ENCODE data around the gene CENPO. TPM values are rescaled to one million over a fixed set of nuclear protein-coding genes. Genes with fewer than 3 reads are reported as not detected.

Gene CENPO
- total RNA-seq, 1 experiment from 2014 or later: 27.9 TPM

- Histone ChIP-seq H4K20me1 (ENCODE audit: insufficient read depth) (no peaks in the 10 kb centered on the region), H3K9ac (ENCODE audit: low read length) (no peak overlapping the region), H3K4me3 (replicated peaks in 1 of 2; ENCODE audit: low read depth in 1 of 2, low read length in 2 of 2) (no peak overlapping the region), H3K9me3 (ENCODE audit: control insufficient read depth in 1 of 2, insufficient read depth in 1 of 2, low read depth in 1 of 2, low read length in 2 of 2) (no peaks in the 10 kb centered on the region), H3K27ac (ENCODE audit: low read depth, low read length) (no peak overlapping the region), H3K27me3 (ENCODE audit: insufficient read depth, low read length) (no peaks in the 10 kb centered on the region), H2AFZ (ENCODE audit: low read depth, low read length, poor library complexity, severe bottlenecking) (no peak overlapping the region), H3K36me3 (ENCODE audit: control insufficient read depth in 1 of 2, insufficient read depth in 2 of 2, low read length in 2 of 2) (no peaks in the 10 kb centered on the region), H3K4me1 (ENCODE audit: control insufficient read depth in 1 of 2, insufficient read depth in 2 of 2, low read length in 2 of 2) (no peaks in the 10 kb centered on the region), H3K4me2 (ENCODE audit: low read length) (no peak overlapping the region), H3K9me2 (ENCODE audit: insufficient read depth) (no peaks in the 10 kb centered on the region), H3K79me2 (ENCODE audit: insufficient read depth, low read length) (no peaks in the 10 kb centered on the region)
- TF ChIP-seq MAX (IDR thresholded peaks at IDR 0.05): no peak
- TF ChIP-seq YY1 (IDR thresholded peaks at IDR 0.05; ENCODE audit: extremely low read depth, insufficient replicate concordance, low read depth, low read length): no peak
- TF ChIP-seq ZNF274 (IDR thresholded peaks at IDR 0.05; ENCODE audit: low read depth, low read length): no peak
- no peak for TF ChIP-seq TCF7L2 (IDR thresholded peaks at IDR 0.05; ENCODE audit: borderline replicate concordance, extremely low read depth, insufficient read depth, insufficient read length)
- TF ChIP-seq SIN3A (IDR thresholded peaks at IDR 0.05; ENCODE audit: low read depth): no peak
- TF ChIP-seq EGR1 (IDR thresholded peaks at IDR 0.05; ENCODE audit: low read depth): no peak
- TF ChIP-seq CBX3 (IDR thresholded peaks at IDR 0.05; ENCODE audit: low read depth): no peak
- TF ChIP-seq ZFX (IDR thresholded peaks at IDR 0.05): no peak
- no peak for TF ChIP-seq REST (IDR thresholded peaks at IDR 0.05; ENCODE audit: low read depth)
- no peak for TF ChIP-seq RAD21 (IDR thresholded peaks at IDR 0.05; ENCODE audit: low read depth)
- no peak for TF ChIP-seq SP1 (IDR thresholded peaks at IDR 0.05; ENCODE audit: low read depth)
- TF ChIP-seq JUND (IDR thresholded peaks at IDR 0.05): no peak
- no peak for TF ChIP-seq EZH2phosphoT487 (IDR thresholded peaks at IDR 0.05; ENCODE audit: borderline replicate concordance)
- TF ChIP-seq ATF3 (IDR thresholded peaks at IDR 0.05): no peak
- no peak for TF ChIP-seq FOSL1 (IDR thresholded peaks at IDR 0.05; ENCODE audit: low read depth)
- no peak for TF ChIP-seq CEBPB (IDR thresholded peaks at IDR 0.05; ENCODE audit: low read depth)
- no peak for TF ChIP-seq CTCF (IDR thresholded peaks at IDR 0.05 in 2 of 3, conservative IDR thresholded peaks at IDR 0.05 in 1 of 3; ENCODE audit: borderline replicate concordance in 1 of 3, insufficient read depth in 1 of 3, low read depth in 2 of 3, low read length in 2 of 3)
- no peak for TF ChIP-seq POLR2A (IDR thresholded peaks at IDR 0.05; ENCODE audit: borderline replicate concordance, extremely low read depth, insufficient read depth, insufficient read length)
- no peak for TF ChIP-seq POLR2AphosphoS5 (IDR thresholded peaks at IDR 0.05; ENCODE audit: low read depth, low read length)
- TF ChIP-seq EZH2 (IDR thresholded peaks at IDR 0.05): no peak
- CTCF ChIA-PET: no interaction called here
- intact Hi-C loops (cut with micrococcal nuclease): no loop called here
- no peak for DNase-seq (ENCODE audit: low read depth, low spot score)
- BruUV-seq (replicated peaks): no TSS peak
- RAD21 ChIA-PET (ENCODE audit: low non-redundant PET in 1 of 2, low total read pairs in 2 of 2, uncharacterized antibody in 2 of 2, unreplicated experiment in 2 of 2): no interaction called here
- ATAC-seq: no peak
- POLR2A ChIA-PET: no interaction called here
These were observed 45.9 kb upstream of the CENPO start for GRCh38 chr2:24747299-24747698.
